Left lung (tissue), 10 donors: ENCODE results near the gene TXNL1. TPM values are rescaled to one million over a fixed set of nuclear protein-coding genes. Genes with fewer than 3 reads are reported as not detected.

Experiments used
- ATAC-seq: fragments of 200-7000 bp; cut with Tn5 transposase; one replicate; pipeline ENCODE4 v1.9.1; 2020; ENCODE audit warnings: moderate library complexity
- DNase-seq, 4 donors: peaks; one replicate each; pipeline ENCODE4 v3.0.0-alpha.2; 2013 to 2020
- H3K27ac ChIP-seq, 2 donors: fragments of 200-600 bp; sonication (generic) in 1 of 2; one replicate each; pipeline versions ENCODE4 v1.5.0 to v1.8.0; 2020 to 2021
- H3K27me3 ChIP-seq, 2 donors: fragments of 200-600 bp; sonication (generic) in 1 of 2; one replicate each; pipeline versions ENCODE4 v1.5.0 to v1.8.0; 2020 to 2021
- H3K36me3 ChIP-seq, 2 donors: fragments of 200-600 bp; sonication (generic) in 1 of 2; one replicate each; pipeline versions ENCODE4 v1.5.0 to v1.8.0; 2020 to 2021
- H3K4me1 ChIP-seq, 2 donors: fragments of 200-600 bp; one replicate each; pipeline ENCODE4 v1.8.0; 2021
- H3K4me3 ChIP-seq, 2 donors: fragments of 200-600 bp; sonication (generic) in 1 of 2; one replicate each; pipeline versions ENCODE4 v1.5.0 to v1.8.0; 2020 to 2021; ENCODE audit warnings: mild to moderate bottlenecking in 1 of 2
- H3K9me3 ChIP-seq, 2 donors: fragments of 200-600 bp; sonication (generic) in 1 of 2; one replicate each; pipeline versions ENCODE4 v1.5.0 to v1.8.0; 2020 to 2021
- intact Hi-C, 2 donors: fragments of 100-400 bp; cut with DNase I; formaldehyde crosslinking; loops; one replicate each; pipeline versions ENCODE4 v1.11.2 to v1.14.2; 2022
- polyA plus RNA-seq, 6 donors: library from polyadenylated mRNA; unstranded; fragments of 120-200 nt; gene quantifications; one replicate each; pipeline ENCODE4 v1.2.1, GENCODE V29; 2013; ENCODE audit not compliant: insufficient read length in 6 of 6
- total RNA-seq, 2 donors: library from RNA; stranded (reverse); fragmentation: NEBNext Ultra II Directional; extraction: Animal tissue kit (Norgen Biotek cat#: 25700); gene quantifications; one replicate each; pipeline ENCODE4 v1.2.1, GENCODE V29; 2021
- TF ChIP-seq, protein P1 (sequence below), 2 donors: fragments of 200-600 bp; sonication (generic) in 1 of 2; IDR thresholded peaks; one replicate each; pipeline versions ENCODE4 v1.5.0 to v1.8.0; 2021; ENCODE audit warnings: antibody characterized with exemption in 2 of 2
- donor health status: DM: no; HTN: yes; CAD: no.
- donor health status: DM: no; HTN: no; CAD: no.

Gene TXNL1
- total and polyA plus RNA-seq, 8 donors, result 54.3 to 120 (median 105) TPM

- Histone ChIP-seq H3K36me3 (peaks cover 0 to 4% of the 10 kb centered on the region in 2 donors), H3K4me1 (peaks cover 12 to 38% of the 10 kb centered on the region in 2 donors), H3K27ac (peak overlapping the region; percentile 94 to 98), H3K27me3 (no peaks in the 10 kb centered on the region), H3K4me3 (peak overlapping the region; percentile 71 to 94), H3K9me3 (no peaks in the 10 kb centered on the region)
- DNase-seq (no peak), ATAC-seq (peak; percentile 2)
- intact Hi-C loops, result no loop called here
- TF ChIP-seq, protein P1, sequence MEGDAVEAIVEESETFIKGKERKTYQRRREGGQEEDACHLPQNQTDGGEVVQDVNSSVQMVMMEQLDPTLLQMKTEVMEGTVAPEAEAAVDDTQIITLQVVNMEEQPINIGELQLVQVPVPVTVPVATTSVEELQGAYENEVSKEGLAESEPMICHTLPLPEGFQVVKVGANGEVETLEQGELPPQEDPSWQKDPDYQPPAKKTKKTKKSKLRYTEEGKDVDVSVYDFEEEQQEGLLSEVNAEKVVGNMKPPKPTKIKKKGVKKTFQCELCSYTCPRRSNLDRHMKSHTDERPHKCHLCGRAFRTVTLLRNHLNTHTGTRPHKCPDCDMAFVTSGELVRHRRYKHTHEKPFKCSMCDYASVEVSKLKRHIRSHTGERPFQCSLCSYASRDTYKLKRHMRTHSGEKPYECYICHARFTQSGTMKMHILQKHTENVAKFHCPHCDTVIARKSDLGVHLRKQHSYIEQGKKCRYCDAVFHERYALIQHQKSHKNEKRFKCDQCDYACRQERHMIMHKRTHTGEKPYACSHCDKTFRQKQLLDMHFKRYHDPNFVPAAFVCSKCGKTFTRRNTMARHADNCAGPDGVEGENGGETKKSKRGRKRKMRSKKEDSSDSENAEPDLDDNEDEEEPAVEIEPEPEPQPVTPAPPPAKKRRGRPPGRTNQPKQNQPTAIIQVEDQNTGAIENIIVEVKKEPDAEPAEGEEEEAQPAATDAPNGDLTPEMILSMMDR (IDR thresholded peaks at IDR 0.05), result no peak
Measured at GRCh38 chr18:56639104-56639381, 651 bp upstream of the TXNL1 start.

DNA sequence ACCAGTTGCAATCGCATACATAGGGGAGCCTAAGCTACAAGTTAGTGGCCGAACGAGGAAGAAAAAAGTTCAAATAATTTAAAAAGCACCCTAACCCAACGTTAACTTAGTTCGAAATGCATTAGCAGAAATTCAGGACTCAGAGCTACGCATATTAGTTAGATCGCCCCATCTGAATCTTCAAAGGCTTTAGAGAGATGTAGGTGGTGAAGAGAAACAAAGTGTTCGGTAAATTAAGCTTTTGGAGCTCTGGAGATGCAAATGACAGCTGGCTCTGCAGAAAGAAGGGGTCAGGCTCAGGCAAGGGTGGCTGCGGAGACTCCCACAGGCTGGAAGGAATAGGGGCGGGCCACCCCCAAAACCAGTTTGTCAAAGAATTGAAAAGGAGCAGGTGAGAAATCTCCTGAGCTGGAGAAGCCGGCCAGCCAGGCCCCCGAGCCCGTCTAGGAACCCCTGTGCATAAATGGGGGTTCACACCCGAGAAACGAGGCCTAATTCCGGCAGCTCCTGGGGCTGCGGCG is 621 bp downstream of the TXNL1 start:
- peaks cover 12 to 40% of the 10 kb centered on the region in 2 donors for H3K4me1 ChIP-seq
- H3K36me3 ChIP-seq, result peaks cover 0 to 4% of the 10 kb centered on the region in 2 donors
- peak overlapping the region; percentile 71 to 94 for H3K4me3 ChIP-seq
- intact Hi-C loops, result no loop called here
- DNase-seq (peak in 3 of 4 donors; percentile 4 to 84 (median 29)), ATAC-seq (peak; percentile 23)
- H3K27me3 ChIP-seq, result no peaks in the 10 kb centered on the region
- H3K27ac ChIP-seq, result peak overlapping the region; percentile 94 to 98
- TF ChIP-seq, protein P1 (IDR thresholded peaks at IDR 0.05), result no peak
- H3K9me3 ChIP-seq, result no peaks in the 10 kb centered on the region

DNA sequence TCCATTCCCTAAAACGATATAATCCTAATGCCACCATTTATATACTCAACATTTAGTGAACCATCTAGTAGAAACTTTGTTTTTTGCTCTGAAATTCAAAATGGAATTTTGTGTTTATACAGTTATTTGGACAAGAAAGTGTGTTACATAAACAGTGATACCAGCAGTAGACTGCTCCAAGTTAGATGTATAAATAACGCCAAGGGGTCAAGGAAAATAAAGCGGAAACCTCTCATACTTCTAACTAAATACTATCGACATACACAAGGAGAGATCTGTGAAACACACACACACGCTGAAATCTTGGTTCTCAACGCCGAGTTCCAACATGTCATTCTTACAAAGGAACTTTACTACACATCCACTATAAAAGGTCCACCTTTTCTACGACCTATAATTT is 1.2 kb downstream of the TXNL1 start:
- Histone ChIP-seq H3K36me3 (peaks cover 0 to 4% of the 10 kb centered on the region in 2 donors), H3K27me3 (no peaks in the 10 kb centered on the region), H3K4me1 (peaks cover 12 to 46% of the 10 kb centered on the region in 2 donors), H3K27ac (peak overlapping the region; percentile 94 to 98), H3K4me3 (peak overlapping the region; percentile 71 to 94), H3K9me3 (no peaks in the 10 kb centered on the region)
- DNase-seq (peak in 1 of 4 donors; percentile 11), ATAC-seq (no peak)
- TF ChIP-seq, protein P1 (IDR thresholded peaks at IDR 0.05), result no peak
- intact Hi-C loops, result no loop called here

DNA sequence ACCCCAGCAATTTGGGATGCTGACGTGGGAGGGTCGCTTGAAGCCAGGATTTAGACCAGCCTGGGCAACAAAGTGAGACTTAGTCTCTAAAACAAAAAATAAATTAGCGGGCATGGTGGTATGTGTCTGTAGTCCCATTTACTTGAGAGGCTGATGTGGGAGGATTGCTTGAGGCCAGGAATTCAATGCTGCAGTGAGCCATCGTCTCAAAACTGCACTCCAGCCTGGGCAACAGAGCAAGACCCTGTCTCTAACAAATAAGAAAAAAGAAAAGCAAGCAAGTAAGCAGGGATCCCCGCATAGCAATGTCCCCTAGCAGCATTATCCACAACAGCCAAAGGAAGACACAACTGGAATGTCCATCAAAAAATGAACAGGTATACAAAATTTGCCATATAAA is 3.4 kb downstream of the TXNL1 start:
- no peaks in the 10 kb centered on the region for H3K27me3 ChIP-seq
- peaks cover 12 to 52% of the 10 kb centered on the region in 2 donors for H3K4me1 ChIP-seq
- no peak overlapping the region for H3K4me3 ChIP-seq
- TF ChIP-seq, protein P1 (IDR thresholded peaks at IDR 0.05), result no peak
- peaks cover 0 to 4% of the 10 kb centered on the region in 2 donors for H3K36me3 ChIP-seq
- ATAC-seq, result no peak
- no peaks in the 10 kb centered on the region for H3K9me3 ChIP-seq
- intact Hi-C loops, result no loop called here
- no peak overlapping the region for H3K27ac ChIP-seq
- DNase-seq, result no peak

GRCh38 chr18:56632070-56633022 is 6.0 kb downstream of the TXNL1 start:
- H3K4me3 ChIP-seq, result no peak overlapping the region
- intact Hi-C loops, result no loop called here
- peaks cover 12 to 62% of the 10 kb centered on the region in 2 donors for H3K4me1 ChIP-seq
- H3K27ac ChIP-seq, result no peak overlapping the region
- peak; percentile 58 for ATAC-seq
- H3K9me3 ChIP-seq, result no peaks in the 10 kb centered on the region
- peaks cover 0 to 4% of the 10 kb centered on the region in 2 donors for H3K36me3 ChIP-seq
- no peaks in the 10 kb centered on the region for H3K27me3 ChIP-seq
- TF ChIP-seq, protein P1 (IDR thresholded peaks at IDR 0.05), result no peak
- no peak for DNase-seq
